Stomach smooth muscle (tissue), 2 donors: Measurements from ENCODE around the gene APCS.

ENCODE experiments used
- H3K27ac ChIP-seq: one replicate; pipeline ENCODE4 v1.7.0; 2013; ENCODE audit warnings: mild to moderate bottlenecking, low read length, inconsistent platforms
- H3K27me3 ChIP-seq, 2 donors: one replicate each; pipeline ENCODE4 v1.7.0; 2013; ENCODE audit warnings: low read length in 2 of 2; ENCODE audit not compliant: insufficient read depth in 2 of 2, control insufficient read depth in 1 of 2
- H3K36me3 ChIP-seq, 2 donors: one replicate each; pipeline ENCODE4 v1.7.0; 2013; ENCODE audit warnings: low read length in 2 of 2; ENCODE audit not compliant: control insufficient read depth in 2 of 2, insufficient read depth in 2 of 2
- H3K4me1 ChIP-seq: one replicate; pipeline ENCODE4 v1.7.0; 2013; ENCODE audit warnings: low read length; ENCODE audit not compliant: control insufficient read depth, insufficient read depth
- H3K4me3 ChIP-seq, 2 donors: one replicate each; pipeline ENCODE4 v1.7.0; 2013; ENCODE audit warnings: low read length in 2 of 2
- H3K9ac ChIP-seq, 2 donors: one replicate each; pipeline ENCODE4 v1.7.0; 2013; ENCODE audit warnings: low read length in 2 of 2, mild to moderate bottlenecking in 1 of 2
- H3K9me3 ChIP-seq, 2 donors: one replicate each; pipeline ENCODE4 v1.7.0; 2013; ENCODE audit warnings: low read length in 2 of 2; ENCODE audit not compliant: control insufficient read depth in 2 of 2
- donor health status: healthy.
- donor health status: Pancreatic carcinoma.

Gene APCS

GRCh38 chr1:159587461-159587951 lies at the start of gene APCS:
Gene APCS, plus strand, starts transcription at chr1:159587826. Its CDS starts 96 bp downstream, at chr1:159587922.
- Histone ChIP-seq H3K9ac (no peak within 1 kb of the TSS), H3K4me3 (no peak within 1 kb of the TSS), H3K27me3 (no peaks in the 10 kb centered on the region), H3K36me3 (no peaks in the 10 kb centered on the region), H3K9me3 (no peaks in the 10 kb centered on the region), H3K4me1 (no peaks in the 10 kb centered on the region), H3K27ac (no peak within 1 kb of the TSS)

- no peaks in the 10 kb centered on the region for H3K36me3 ChIP-seq
- no peak overlapping the region for H3K4me3 ChIP-seq
- H3K27ac ChIP-seq, result no peak overlapping the region
- H3K4me1 ChIP-seq, result no peaks in the 10 kb centered on the region
- no peaks in the 10 kb centered on the region for H3K27me3 ChIP-seq
- no peak overlapping the region for H3K9ac ChIP-seq
- no peaks in the 10 kb centered on the region for H3K9me3 ChIP-seq
Observed at GRCh38 chr1:159548126-159548525, 39.5 kb upstream of the APCS start.

- Histone ChIP-seq H3K27me3 (no peaks in the 10 kb centered on the region), H3K27ac (no peak overlapping the region), H3K9me3 (peaks cover 0 to 2% of the 10 kb centered on the region in 2 donors), H3K36me3 (no peaks in the 10 kb centered on the region), H3K4me3 (no peak overlapping the region), H3K9ac (no peak overlapping the region), H3K4me1 (no peaks in the 10 kb centered on the region)
Observed at GRCh38 chr1:159554261-159554660, 33.4 kb upstream of the APCS start.

- H3K9me3 ChIP-seq, result peaks cover 0 to 2% of the 10 kb centered on the region in 2 donors
- no peaks in the 10 kb centered on the region for H3K27me3 ChIP-seq
- no peak overlapping the region for H3K27ac ChIP-seq
- H3K9ac ChIP-seq, result no peak overlapping the region
- H3K4me1 ChIP-seq, result no peaks in the 10 kb centered on the region
- no peaks in the 10 kb centered on the region for H3K36me3 ChIP-seq
- no peak overlapping the region for H3K4me3 ChIP-seq
Observed at GRCh38 chr1:159554696-159555095, 32.9 kb upstream of the APCS start.

GRCh38 chr1:159556931-159557369 lies 30.7 kb upstream of the APCS start:
- Histone ChIP-seq H3K9ac (no peak overlapping the region), H3K36me3 (no peaks in the 10 kb centered on the region), H3K4me3 (no peak overlapping the region), H3K9me3 (peaks cover 0 to 2% of the 10 kb centered on the region in 2 donors), H3K4me1 (no peaks in the 10 kb centered on the region), H3K27me3 (no peaks in the 10 kb centered on the region), H3K27ac (no peak overlapping the region)

- Histone ChIP-seq H3K9me3 (peaks cover 0 to 2% of the 10 kb centered on the region in 2 donors), H3K36me3 (no peaks in the 10 kb centered on the region), H3K27me3 (no peaks in the 10 kb centered on the region), H3K4me1 (no peaks in the 10 kb centered on the region), H3K27ac (no peak overlapping the region), H3K9ac (no peak overlapping the region), H3K4me3 (no peak overlapping the region)
Observed at GRCh38 chr1:159560599-159560998, 27.0 kb upstream of the APCS start.

GRCh38 chr1:159561497-159561896 lies 26.1 kb upstream of the APCS start:
- H3K4me3 ChIP-seq, result no peak overlapping the region
- H3K36me3 ChIP-seq, result no peaks in the 10 kb centered on the region
- no peak overlapping the region for H3K9ac ChIP-seq
- H3K9me3 ChIP-seq, result peaks cover 0 to 2% of the 10 kb centered on the region in 2 donors
- no peak overlapping the region for H3K27ac ChIP-seq
- H3K4me1 ChIP-seq, result no peaks in the 10 kb centered on the region
- H3K27me3 ChIP-seq, result no peaks in the 10 kb centered on the region

- Histone ChIP-seq H3K4me1 (no peaks in the 10 kb centered on the region), H3K9me3 (no peaks in the 10 kb centered on the region), H3K4me3 (no peak overlapping the region), H3K9ac (no peak overlapping the region), H3K36me3 (no peaks in the 10 kb centered on the region), H3K27me3 (no peaks in the 10 kb centered on the region), H3K27ac (no peak overlapping the region)
Observed at GRCh38 chr1:159562680-159563079, 24.9 kb upstream of the APCS start.

- Histone ChIP-seq H3K9ac (no peak overlapping the region), H3K4me3 (no peak overlapping the region), H3K9me3 (no peaks in the 10 kb centered on the region), H3K4me1 (no peaks in the 10 kb centered on the region), H3K27me3 (no peaks in the 10 kb centered on the region), H3K36me3 (no peaks in the 10 kb centered on the region), H3K27ac (no peak overlapping the region)
Observed at GRCh38 chr1:159577446-159577845, 10.2 kb upstream of the APCS start.

- Histone ChIP-seq H3K4me1 (no peaks in the 10 kb centered on the region), H3K27ac (no peak overlapping the region), H3K9ac (no peak overlapping the region), H3K4me3 (no peak overlapping the region), H3K27me3 (no peaks in the 10 kb centered on the region), H3K36me3 (no peaks in the 10 kb centered on the region), H3K9me3 (no peaks in the 10 kb centered on the region)
Observed at GRCh38 chr1:159580340-159580739, 7.3 kb upstream of the APCS start.

GRCh38 chr1:159581422-159581821 lies 6.2 kb upstream of the APCS start:
- Histone ChIP-seq H3K27ac (no peak overlapping the region), H3K9me3 (no peaks in the 10 kb centered on the region), H3K4me1 (no peaks in the 10 kb centered on the region), H3K27me3 (no peaks in the 10 kb centered on the region), H3K9ac (no peak overlapping the region), H3K36me3 (no peaks in the 10 kb centered on the region), H3K4me3 (no peak overlapping the region)
